ENCODE data around the gene FXYD2. TPM values are rescaled to one million over a fixed set of nuclear protein-coding genes. Genes with fewer than 3 reads are reported as not detected.

FXYD2 gene
- total and polyA plus RNA-seq, 2 of the 13 experiments (the other 11 are each of a cell fraction or from before 2014, with no cell fraction given): 45.9 to 106 TPM

- TF ChIP-seq, protein P1, sequence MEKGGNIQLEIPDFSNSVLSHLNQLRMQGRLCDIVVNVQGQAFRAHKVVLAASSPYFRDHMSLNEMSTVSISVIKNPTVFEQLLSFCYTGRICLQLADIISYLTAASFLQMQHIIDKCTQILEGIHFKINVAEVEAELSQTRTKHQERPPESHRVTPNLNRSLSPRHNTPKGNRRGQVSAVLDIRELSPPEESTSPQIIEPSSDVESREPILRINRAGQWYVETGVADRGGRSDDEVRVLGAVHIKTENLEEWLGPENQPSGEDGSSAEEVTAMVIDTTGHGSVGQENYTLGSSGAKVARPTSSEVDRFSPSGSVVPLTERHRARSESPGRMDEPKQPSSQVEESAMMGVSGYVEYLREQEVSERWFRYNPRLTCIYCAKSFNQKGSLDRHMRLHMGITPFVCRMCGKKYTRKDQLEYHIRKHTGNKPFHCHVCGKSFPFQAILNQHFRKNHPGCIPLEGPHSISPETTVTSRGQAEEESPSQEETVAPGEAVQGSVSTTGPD (CRISPR knock-in tag; IDR thresholded peaks at IDR 0.05): no peak
- TF ChIP-seq JUN (CRISPR knock-in tag; IDR thresholded peaks at IDR 0.05) (no peak), MTF2 (CRISPR knock-in tag; IDR thresholded peaks at IDR 0.05; ENCODE audit: borderline replicate concordance) (no peak), AGO2 (optimal IDR thresholded peaks at IDR 0.05; ENCODE audit: low read depth, low read length) (peak; percentile 6), GTF3A (CRISPR knock-in tag; conservative IDR thresholded peaks at IDR 0.05) (no peak), ZNF850 (CRISPR knock-in tag; conservative IDR thresholded peaks at IDR 0.05) (no peak), MAX (IDR thresholded peaks at IDR 0.05) (no peak), ZNF670 (CRISPR knock-in tag; IDR thresholded peaks at IDR 0.05; ENCODE audit: borderline replicate concordance) (no peak), ZNF136 (CRISPR knock-in tag; IDR thresholded peaks at IDR 0.05; ENCODE audit: low read depth) (no peak), ATF7-NPFF (CRISPR knock-in tag; IDR thresholded peaks at IDR 0.05; ENCODE audit: low read depth) (no peak), ZNF780A (CRISPR knock-in tag; IDR thresholded peaks at IDR 0.05) (no peak), ISL2 (CRISPR knock-in tag; IDR thresholded peaks at IDR 0.05) (no peak), ZNF687 (CRISPR knock-in tag; IDR thresholded peaks at IDR 0.05) (peak; percentile 32; the same call in 1 of the 2 replicates), SOX5 (CRISPR knock-in tag; IDR thresholded peaks at IDR 0.05; ENCODE audit: borderline replicate concordance) (peak; percentile 55; the same call in 1 of the 2 replicates), SOX13 (IDR thresholded peaks at IDR 0.05) (no peak), SOX13 (CRISPR knock-in tag; conservative IDR thresholded peaks at IDR 0.05 in 1 of 2, IDR thresholded peaks at IDR 0.05 in 1 of 2) (peak in 1 of 2 experiments; percentile 50; a peak in 2 of 4 replicates), ZNF597 (CRISPR knock-in tag; IDR thresholded peaks at IDR 0.05) (no peak), ZNF589 (CRISPR knock-in tag; conservative IDR thresholded peaks at IDR 0.05) (no peak), ZNF567 (CRISPR knock-in tag; IDR thresholded peaks at IDR 0.05; ENCODE audit: borderline replicate concordance) (no peak), ZNF3 (CRISPR knock-in tag; IDR thresholded peaks at IDR 0.05) (no peak), ZNF749 (CRISPR knock-in tag; IDR thresholded peaks at IDR 0.05; ENCODE audit: borderline replicate concordance) (no peak), ZNF468 (CRISPR knock-in tag; IDR thresholded peaks at IDR 0.05) (no peak), ATM (IDR thresholded peaks at IDR 0.05; ENCODE audit: borderline replicate concordance) (no peak)
- TF ChIP-seq, protein P2, sequence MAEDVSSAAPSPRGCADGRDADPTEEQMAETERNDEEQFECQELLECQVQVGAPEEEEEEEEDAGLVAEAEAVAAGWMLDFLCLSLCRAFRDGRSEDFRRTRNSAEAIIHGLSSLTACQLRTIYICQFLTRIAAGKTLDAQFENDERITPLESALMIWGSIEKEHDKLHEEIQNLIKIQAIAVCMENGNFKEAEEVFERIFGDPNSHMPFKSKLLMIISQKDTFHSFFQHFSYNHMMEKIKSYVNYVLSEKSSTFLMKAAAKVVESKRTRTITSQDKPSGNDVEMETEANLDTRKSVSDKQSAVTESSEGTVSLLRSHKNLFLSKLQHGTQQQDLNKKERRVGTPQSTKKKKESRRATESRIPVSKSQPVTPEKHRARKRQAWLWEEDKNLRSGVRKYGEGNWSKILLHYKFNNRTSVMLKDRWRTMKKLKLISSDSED (CRISPR knock-in tag; IDR thresholded peaks at IDR 0.05): no peak
Measured at GRCh38 chr11:117814766-117815261, 9.7 kb downstream of the FXYD2 start (continued).

Data from HepG2 (cell line).